Endothelial cell of umbilical vein (primary cell): ENCODE data around the gene SNAP25. TPM values are rescaled to one million over a fixed set of nuclear protein-coding genes. Genes with fewer than 3 reads are reported as not detected.

ENCODE experiments used
- BruUV-seq: library from RNA; stranded (reverse); fragments of 400-500 nt; replicated peaks from 2 replicates; lab custom pipeline; 2021; lab: Mats Ljungman, UMichigan
- CTCF ChIA-PET: fragments of 300-600, 350-600 bp; sonication (Branson Sonifier 250); formaldehyde crosslinking; loops from one replicate; lab custom pipeline; 2021; ENCODE audit warnings: antibody characterized with exemption, inconsistent platforms; lab: Charles Lee
- POLR2A ChIA-PET: fragments of 300-600, 350-600 bp; sonication (Branson Sonifier 250); formaldehyde crosslinking; loops from one replicate; lab custom pipeline; 2021; ENCODE audit warnings: antibody characterized with exemption, inconsistent platforms; lab: Charles Lee
- DNase-seq: peaks from one replicate; pipeline ENCODE4 v3.0.0-alpha.2; 2011; ENCODE audit warnings: low read depth, low spot score
- FAIRE-seq: peaks from 2 replicates; lab custom pipeline; 2011; peaks lifted over from hg19 to GRCh38; lab: Jason Lieb, UNC
- H2AFZ ChIP-seq: 2 replicates; pipeline ENCODE4 v1.6.0; 2012; ENCODE audit warnings: low read depth, low read length, control low read depth, inconsistent platforms
- H3K27ac ChIP-seq: 2 replicates; pipeline ENCODE4 v1.5.1; 2011; ENCODE audit warnings: low read depth, mild to moderate bottlenecking, control low read depth, low read length, moderate library complexity; ENCODE audit not compliant: insufficient read depth
- H3K27me3 ChIP-seq, 2 experiments: 2 replicates each; pipeline versions ENCODE4 v1.6.0 to v1.6.1; 2011; ENCODE audit warnings: low read length in 2 of 2, mixed read lengths in 1 of 2; ENCODE audit not compliant: control insufficient read depth in 2 of 2, insufficient read depth in 2 of 2
- H3K36me3 ChIP-seq, 2 experiments: 2 replicates in 1 of 2; 3 replicates in 1 of 2; pipeline ENCODE4 v1.5.1; 2011; ENCODE audit warnings: low read length in 2 of 2, mild to moderate bottlenecking in 1 of 2, moderate library complexity in 1 of 2; ENCODE audit not compliant: control insufficient read depth in 2 of 2, insufficient read depth in 2 of 2; ENCODE audit errors: extremely low read depth in 1 of 2
- H3K4me1 ChIP-seq: 3 replicates; pipeline ENCODE4 v1.5.1; 2011; ENCODE audit warnings: mild to moderate bottlenecking, low read length; ENCODE audit not compliant: control insufficient read depth, insufficient read depth; ENCODE audit errors: extremely low read depth
- H3K4me2 ChIP-seq: 2 replicates; pipeline ENCODE4 v1.6.1; 2011; ENCODE audit warnings: low read length, control low read depth, mixed read lengths; ENCODE audit not compliant: insufficient read depth
- H3K4me3 ChIP-seq, 3 experiments: fragments of 200-600 bp in 1 of 3; sonication (generic), shearing (Covaris generic) in 1 of 3; replicated peaks in 1 of 3; 2 replicates each; pipeline ENCODE4 v1.5.1; 2011 to 2016; ENCODE audit warnings: control low read depth in 3 of 3, low read length in 3 of 3, mild to moderate bottlenecking in 2 of 3, inconsistent platforms in 1 of 3, low read depth in 1 of 3, moderate library complexity in 1 of 3; ENCODE audit not compliant: insufficient read depth in 1 of 3
- H3K79me2 ChIP-seq: 2 replicates; pipeline ENCODE4 v1.6.0; 2012; ENCODE audit warnings: low read length, inconsistent platforms; ENCODE audit not compliant: control insufficient read depth, insufficient read depth
- H3K9ac ChIP-seq: replicated peaks from 2 replicates; pipeline ENCODE3; 2011; ENCODE audit warnings: low read length, control low read depth; ENCODE audit not compliant: insufficient read depth; ENCODE audit errors: extremely low read depth
- H3K9me1 ChIP-seq: replicated peaks from 3 replicates; pipeline ENCODE4 v1.6.0; 2011; ENCODE audit warnings: mild to moderate bottlenecking, low read length; ENCODE audit not compliant: control insufficient read depth, insufficient read depth; ENCODE audit errors: extremely low read depth
- H3K9me3 ChIP-seq: replicated peaks from 2 replicates; pipeline ENCODE4 v1.5.1; 2012; ENCODE audit warnings: low read length, inconsistent platforms; ENCODE audit not compliant: control insufficient read depth, insufficient read depth
- H4K20me1 ChIP-seq: replicated peaks from 2 replicates; pipeline ENCODE3; 2011; ENCODE audit warnings: mild to moderate bottlenecking, low read length; ENCODE audit not compliant: control insufficient read depth, insufficient read depth; ENCODE audit errors: extremely low read depth
- CTCF ChIP-seq, 2 donors: IDR thresholded peaks; 1 replicate in 1 of 2; 2 replicates in 1 of 2; pipeline ENCODE4 v1.5.1; 2011; ENCODE audit warnings: low read length in 2 of 2, mild to moderate bottlenecking in 2 of 2, moderate library complexity in 2 of 2, control low read depth in 1 of 2, inconsistent platforms in 1 of 2, low read depth in 1 of 2; ENCODE audit not compliant: insufficient read depth in 1 of 2; ENCODE audit errors: extremely low read depth in 1 of 2
- EZH2 ChIP-seq: IDR thresholded peaks from 2 replicates; pipeline ENCODE4 v1.6.1; 2012; ENCODE audit warnings: borderline replicate concordance, low read depth, mild to moderate bottlenecking, moderate library complexity, low read length, inconsistent platforms; ENCODE audit not compliant: severe bottlenecking
- FOS ChIP-seq: IDR thresholded peaks from 2 replicates; pipeline ENCODE4 v1.6.1; 2011; ENCODE audit warnings: mild to moderate bottlenecking, low read length, moderate library complexity, borderline replicate concordance; ENCODE audit not compliant: insufficient read depth
- GATA2 ChIP-seq: IDR thresholded peaks from 2 replicates; pipeline ENCODE4 v1.7.0; 2011; ENCODE audit warnings: low read depth, mild to moderate bottlenecking, moderate library complexity, mixed read lengths, low read length; ENCODE audit not compliant: insufficient read length, insufficient read depth
- JUN ChIP-seq: IDR thresholded peaks from 2 replicates; pipeline ENCODE4 v1.6.1; 2011; ENCODE audit warnings: borderline replicate concordance, low read depth; ENCODE audit not compliant: insufficient read length, insufficient read depth
- MAX ChIP-seq: IDR thresholded peaks from 2 replicates; pipeline ENCODE4 v1.6.1; 2011; ENCODE audit not compliant: insufficient read depth, insufficient read length
- MYC ChIP-seq: IDR thresholded peaks from one replicate; pipeline ENCODE4 v1.6.1; 2011; ENCODE audit warnings: mild to moderate bottlenecking, low read depth, low read length
- POLR2A ChIP-seq: IDR thresholded peaks from 2 replicates; pipeline ENCODE4 v1.6.1; 2012; ENCODE audit warnings: low read depth, mild to moderate bottlenecking, control low read depth, low read length
- POLR2AphosphoS5 ChIP-seq: IDR thresholded peaks from 2 replicates; pipeline ENCODE4 v1.6.1; 2012; ENCODE audit warnings: low read depth, mild to moderate bottlenecking, control low read depth, low read length, moderate library complexity; ENCODE audit not compliant: insufficient read depth
- dilution Hi-C: fragments of 300-500 bp; cut with MboI; formaldehyde crosslinking; loops from one replicate; pipeline ENCODE4 v1.15.0; 2019; ENCODE audit warnings: low sequenced_read_pairs; ENCODE audit not compliant: extremely low pct_ligation_motif_present
- intact Hi-C: fragments of 100-400 bp; cut with micrococcal nuclease; formaldehyde crosslinking; loops from one replicate; pipeline ENCODE4 v1.10.0; 2022
- polyA plus RNA-seq, 4 experiments: library from polyadenylated mRNA; depleted of rRNA in 3 of 4; stranded (reverse) in 3 of 4; unstranded in 1 of 4; fragments of >200 nt; gene quantifications; 2 replicates each; pipeline versions ENCODE4 v1.2.1 to v1.2.3, GENCODE V29; 2011 to 2012; ENCODE audit warnings: missing spikeins in 1 of 4
- total RNA-seq: library from RNA; stranded (reverse); gene quantifications from 2 replicates; pipeline ENCODE4 v1.2.3, GENCODE V29; 2021

Gene SNAP25
- total and polyA plus RNA-seq, 2 donors (not counting 3 experiments of a cell fraction or from before 2014, with no cell fraction given): 3.9 to 4.4 TPM

DNA sequence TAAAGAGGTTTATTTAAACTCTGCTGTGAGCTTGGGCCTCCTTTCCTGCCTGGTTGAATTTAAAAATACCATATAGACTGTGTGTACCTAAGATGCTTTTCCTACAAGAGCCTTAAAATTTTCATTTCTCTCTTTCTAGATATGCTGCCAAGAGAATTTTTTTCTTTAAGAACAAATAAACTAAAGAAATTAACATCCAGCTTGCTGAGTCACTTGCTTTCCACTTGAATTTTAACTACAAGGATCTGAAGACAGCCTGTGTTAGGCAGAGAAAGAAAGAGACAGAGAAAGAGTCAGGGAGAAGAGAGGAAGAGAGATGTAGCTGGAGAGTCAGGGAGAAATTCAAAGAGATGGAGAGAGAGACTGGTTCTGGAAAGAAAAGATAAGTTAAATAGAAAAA is 18.3 kb upstream of the SNAP25 start:
- no peaks in the 10 kb centered on the region for H4K20me1 ChIP-seq
- no TSS peak for BruUV-seq
- FAIRE-seq (no peak), DNase-seq (no peak)
- H3K79me2 ChIP-seq: no peaks in the 10 kb centered on the region
- H3K4me1 ChIP-seq: no peaks in the 10 kb centered on the region
- H3K9me3 ChIP-seq: no peaks in the 10 kb centered on the region
- no peak overlapping the region for H2AFZ ChIP-seq
- no peak overlapping the region for H3K4me2 ChIP-seq
- ChIA-PET POLR2A (no interaction called here), CTCF (interaction anchor here (1.2 kb wide), 1 partner anchor 18 kb away, joined by 3 read pairs; no protein-coding TSS in a partner anchor)
- H3K4me3 ChIP-seq: no peak overlapping the region
- H3K27me3 ChIP-seq: no peaks in the 10 kb centered on the region
- intact Hi-C loops: no loop called here
- dilution Hi-C loops: no loop called here
- no peaks in the 10 kb centered on the region for H3K9me1 ChIP-seq
- no peaks in the 10 kb centered on the region for H3K36me3 ChIP-seq
- H3K27ac ChIP-seq: no peak overlapping the region
- H3K9ac ChIP-seq: no peak overlapping the region
- TF ChIP-seq MAX: no peak
- no peak for TF ChIP-seq FOS
- TF ChIP-seq POLR2A: no peak
- TF ChIP-seq CTCF (IDR thresholded peaks at IDR 0.05; ENCODE audit: extremely low read depth in 1 of 2, insufficient read depth in 1 of 2, low read depth in 1 of 2, low read length in 2 of 2): no peak
- TF ChIP-seq GATA2: no peak
- no peak for TF ChIP-seq JUN
- TF ChIP-seq EZH2: no peak
- no peak for TF ChIP-seq MYC
- no peak for TF ChIP-seq POLR2AphosphoS5
